H9 (cell line): Measurements from ENCODE around the gene CAMK2N2. TPM values are rescaled to one million over a fixed set of nuclear protein-coding genes. Genes with fewer than 3 reads are reported as not detected.

Experiments
- DNase-seq: peaks from one replicate; pipeline ENCODE4 v3.0.0-alpha.2; 2017
- H2AFZ ChIP-seq: one replicate; pipeline ENCODE4 v1.6.1; 2013; ENCODE audit warnings: mild to moderate bottlenecking, low read length, control low read depth, moderate library complexity
- H2AK5ac ChIP-seq: 2 replicates; pipeline ENCODE4 v1.6.1; 2013; ENCODE audit warnings: low read length, control low read depth, mixed read lengths; ENCODE audit not compliant: insufficient read length
- H2BK120ac ChIP-seq: one replicate; pipeline ENCODE4 v1.6.1; 2013; ENCODE audit warnings: low read depth, mild to moderate bottlenecking, low read length, control low read depth, inconsistent platforms; ENCODE audit not compliant: poor library complexity, severe bottlenecking
- H2BK12ac ChIP-seq: 2 replicates; pipeline ENCODE4 v1.6.1; 2013; ENCODE audit warnings: low read length, control low read depth, mixed read lengths, low read depth; ENCODE audit not compliant: insufficient read length
- H2BK15ac ChIP-seq: 2 replicates; pipeline ENCODE4 v1.6.1; 2013; ENCODE audit warnings: low read depth, low read length, control low read depth
- H2BK20ac ChIP-seq: one replicate; pipeline ENCODE4 v1.6.1; 2013; ENCODE audit warnings: low read depth, mild to moderate bottlenecking, low read length, control low read depth, inconsistent platforms; ENCODE audit not compliant: poor library complexity, severe bottlenecking
- H2BK5ac ChIP-seq: 2 replicates; pipeline ENCODE4 v1.6.1; 2013; ENCODE audit warnings: low read length, control low read depth, mixed read lengths; ENCODE audit not compliant: insufficient read length
- H3K14ac ChIP-seq: 2 replicates; pipeline ENCODE4 v1.6.1; 2013; ENCODE audit warnings: low read length, control low read depth; ENCODE audit not compliant: insufficient read depth
- H3K18ac ChIP-seq: 2 replicates; pipeline ENCODE4 v1.6.1; 2013; ENCODE audit warnings: low read depth, mild to moderate bottlenecking, mixed read lengths, low read length, control low read depth; ENCODE audit not compliant: insufficient read length
- H3K23ac ChIP-seq: 2 replicates; pipeline ENCODE4 v1.6.1; 2013; ENCODE audit warnings: low read length, control low read depth, mixed read lengths, low read depth; ENCODE audit not compliant: insufficient read length
- H3K23me2 ChIP-seq: 2 replicates; pipeline ENCODE4 v1.6.1; 2013; ENCODE audit warnings: low read depth, mild to moderate bottlenecking, mixed read lengths, low read length, control low read depth; ENCODE audit not compliant: insufficient read length, poor library complexity, severe bottlenecking
- H3K27ac ChIP-seq: 2 replicates; pipeline ENCODE4 v1.5.1; 2013; ENCODE audit warnings: low read length, control low read depth, mixed read lengths, low read depth; ENCODE audit not compliant: insufficient read length
- H3K27me3 ChIP-seq: 2 replicates; pipeline ENCODE4 v1.6.1; 2013; ENCODE audit warnings: low read length, control low read depth, inconsistent platforms; ENCODE audit not compliant: insufficient read depth
- H3K4ac ChIP-seq: 2 replicates; pipeline ENCODE4 v1.6.1; 2013; ENCODE audit warnings: low read depth, mild to moderate bottlenecking, control low read depth, inconsistent platforms, low read length, moderate library complexity
- H3K4me1 ChIP-seq: 2 replicates; pipeline ENCODE4 v1.6.1; 2013; ENCODE audit warnings: low read length, control low read depth, inconsistent platforms; ENCODE audit not compliant: insufficient read depth
- H3K4me2 ChIP-seq: 2 replicates; pipeline ENCODE4 v1.6.1; 2013; ENCODE audit warnings: low read length, control low read depth, mixed read lengths; ENCODE audit not compliant: insufficient read length, insufficient read depth
- H3K56ac ChIP-seq: 2 replicates; pipeline ENCODE4 v1.6.1; 2013; ENCODE audit warnings: low read depth, mild to moderate bottlenecking, mixed read lengths, low read length, control low read depth; ENCODE audit not compliant: insufficient read length
- H3K79me1 ChIP-seq: 2 replicates; pipeline ENCODE4 v1.6.1; 2013; ENCODE audit warnings: low read depth, mild to moderate bottlenecking, moderate library complexity, low read length, control low read depth, inconsistent platforms; ENCODE audit not compliant: insufficient read depth, poor library complexity, severe bottlenecking
- H3K79me2 ChIP-seq: 2 replicates; pipeline ENCODE4 v1.6.1; 2013; ENCODE audit warnings: low read length, control low read depth, inconsistent platforms; ENCODE audit not compliant: insufficient read depth
- H3K9ac ChIP-seq: 2 replicates; pipeline ENCODE4 v1.6.1; 2013; ENCODE audit warnings: low read length, control low read depth, mixed read lengths; ENCODE audit not compliant: insufficient read length; ENCODE audit errors: extremely low read depth
- H3K9me3 ChIP-seq: one replicate; pipeline ENCODE4 v1.6.1; 2013; ENCODE audit warnings: low read depth, low read length, inconsistent platforms; ENCODE audit not compliant: control insufficient read depth
- H3T11ph ChIP-seq: one replicate; pipeline ENCODE4 v1.6.1; 2013; ENCODE audit warnings: mild to moderate bottlenecking, low read length, control low read depth, inconsistent platforms
- H4K20me1 ChIP-seq: one replicate; pipeline ENCODE4 v1.6.1; 2013; ENCODE audit not compliant: control insufficient read depth, insufficient read length, insufficient read depth
- H4K5ac ChIP-seq: 2 replicates; pipeline ENCODE4 v1.6.1; 2013; ENCODE audit warnings: low read depth, mild to moderate bottlenecking, mixed read lengths, low read length, control low read depth; ENCODE audit not compliant: insufficient read length
- H4K8ac ChIP-seq: replicated peaks from 2 replicates; pipeline ENCODE4 v1.6.1; 2013; ENCODE audit warnings: low read length, control low read depth, mixed read lengths, low read depth; ENCODE audit not compliant: insufficient read length
- H4K91ac ChIP-seq: 2 replicates; pipeline ENCODE4 v1.6.1; 2013; ENCODE audit warnings: low read depth, mild to moderate bottlenecking, moderate library complexity, mixed read lengths, low read length, control low read depth; ENCODE audit not compliant: insufficient read length
- H3K27ac Mint-ChIP-seq, 3 experiments: 2 replicates in 2 of 3; 3 replicates in 1 of 3; pipeline ENCODE4 v1.8.0; 2020 to 2021; ENCODE audit warnings: mixed read lengths in 3 of 3, mild to moderate bottlenecking in 1 of 3, moderate library complexity in 1 of 3
- H3K27me3 Mint-ChIP-seq: 2 replicates; pipeline ENCODE4 v1.8.0; 2021; ENCODE audit warnings: low read depth, mild to moderate bottlenecking, moderate library complexity, mixed read lengths
- H3K36me3 Mint-ChIP-seq, 3 experiments: 2 replicates in 2 of 3; 3 replicates in 1 of 3; pipeline ENCODE4 v1.8.0; 2020 to 2021; ENCODE audit warnings: low read depth in 3 of 3, mixed read lengths in 3 of 3; ENCODE audit not compliant: insufficient read depth in 1 of 3
- H3K4me1 Mint-ChIP-seq, 2 experiments: 2 replicates each; pipeline ENCODE4 v1.8.0; 2020; ENCODE audit warnings: mixed read lengths in 2 of 2
- H3K4me3 Mint-ChIP-seq, 2 experiments: 2 replicates in 1 of 2; 3 replicates in 1 of 2; pipeline ENCODE4 v1.8.0; 2020 to 2021; ENCODE audit warnings: mild to moderate bottlenecking in 2 of 2, mixed read lengths in 2 of 2, moderate library complexity in 1 of 2
- H3K9me3 Mint-ChIP-seq, 2 experiments: 2 replicates in 1 of 2; 3 replicates in 1 of 2; pipeline ENCODE4 v1.8.0; 2020; ENCODE audit warnings: mild to moderate bottlenecking in 2 of 2, mixed read lengths in 2 of 2, moderate library complexity in 1 of 2
- CTCF ChIP-seq: fragments of 200-600 bp; sonication (generic); conservative IDR thresholded peaks from 3 replicates; pipeline ENCODE4 v1.8.0; 2021; ENCODE audit warnings: antibody characterized with exemption, mild to moderate bottlenecking
- WGBS: extraction: QIAGEN DNeasy Blood & Tissue Kit; methylation state at CpG from one replicate; pipeline ENCODE4 v1.1.7; 2013; ENCODE audit warnings: missing lambda C conversion rate, low lambda C conversion rate, mixed read lengths; ENCODE audit not compliant: insufficient read length; ENCODE audit errors: extremely low coverage; 5-methylcytosine and 5-hydroxymethylcytosine counted together
- total RNA-seq: library from RNA; stranded (reverse); gene quantifications from 2 replicates; pipeline ENCODE4 v1.2.1, GENCODE V29; 2021

The CAMK2N2 gene
- total RNA-seq, 1 experiment from 2014 or later: 12.6 TPM

- Histone ChIP-seq H3K27me3 (no peaks in the 10 kb centered on the region), H2BK20ac (no peak overlapping the region), H3K56ac (no peak overlapping the region), H3K79me1 (no peaks in the 10 kb centered on the region), H4K5ac (no peak overlapping the region), H3K9me3 (no peaks in the 10 kb centered on the region), H3K79me2 (peaks cover 11% of the 10 kb centered on the region; the same call in 1 of the 2 replicates), H2BK120ac (no peak overlapping the region), H4K20me1 (no peaks in the 10 kb centered on the region), H2AFZ (no peak overlapping the region), H3K4me1 (no peaks in the 10 kb centered on the region), H3T11ph (no peak overlapping the region), H4K91ac (no peak overlapping the region), H2BK12ac (no peak overlapping the region), H2BK5ac (no peak overlapping the region), H4K8ac (no peak overlapping the region), H3K23me2 (peaks cover 6% of the 10 kb centered on the region), H3K9ac (no peak overlapping the region), H3K4me2 (no peak overlapping the region), H2AK5ac (no peak overlapping the region), H2BK15ac (no peak overlapping the region), H3K18ac (no peak overlapping the region), H3K27ac (no peak overlapping the region), H3K23ac (no peak overlapping the region), H3K14ac (no peak overlapping the region), H3K4ac (no peak overlapping the region)
- Mint-ChIP-seq H3K9me3 (no peaks in the 10 kb centered on the region; a peak in 1 of 5 replicates), H3K27ac (no peak overlapping the region), H3K27me3 (peaks cover 8% of the 10 kb centered on the region), H3K4me1 (peaks cover 9 to 11% of the 10 kb centered on the region in 2 experiments), H3K4me3 (no peak overlapping the region; a peak in 1 of 5 replicates), H3K36me3 (peaks cover 16 to 22% (median 21%) of the 10 kb centered on the region in 3 experiments; a peak in 6 of 7 replicates)
- TF ChIP-seq CTCF: no peak
- DNase-seq: no peak
- WGBS: no CpG with 5 or more reads among the region's 7 CpGs
Measured at GRCh38 chr3:184296616-184297015, 35.3 kb upstream of the CAMK2N2 start.
